AG10803 (cell line): ENCODE data around the gene LRP5.

Experiments
- DNase-seq: peaks from one replicate; pipeline ENCODE4 v3.0.0; 2010; ENCODE audit warnings: low read depth
- H3K4me3 ChIP-seq: 2 replicates; pipeline ENCODE4 v1.5.1; 2011; ENCODE audit warnings: mild to moderate bottlenecking, low read length, control low read depth
- CTCF ChIP-seq: conservative IDR thresholded peaks from 2 replicates; pipeline ENCODE4 v1.5.1; 2011; ENCODE audit warnings: mild to moderate bottlenecking, low read length, control low read depth, inconsistent platforms

The LRP5 gene

GRCh38 chr11:68332186-68332585 lies 19.8 kb downstream of the LRP5 start:
- DNase-seq = no peak
- TF ChIP-seq CTCF = no peak
- H3K4me3 ChIP-seq = no peak overlapping the region

GRCh38 chr11:68333173-68333572 lies 20.8 kb downstream of the LRP5 start:
- TF ChIP-seq CTCF = no peak
- H3K4me3 ChIP-seq = no peak overlapping the region
- no peak for DNase-seq

GRCh38 chr11:68334923-68335322 lies 22.5 kb downstream of the LRP5 start:
- no peak overlapping the region for H3K4me3 ChIP-seq
- TF ChIP-seq CTCF = no peak
- DNase-seq = no peak

- TF ChIP-seq CTCF = no peak
- H3K4me3 ChIP-seq = no peak overlapping the region
- no peak for DNase-seq
Measured at GRCh38 chr11:68335683-68336082, 23.3 kb downstream of the LRP5 start.

- TF ChIP-seq CTCF = no peak
- DNase-seq = no peak
- no peak overlapping the region for H3K4me3 ChIP-seq
Measured at GRCh38 chr11:68336716-68337115, 24.3 kb downstream of the LRP5 start.

GRCh38 chr11:68337399-68337835 lies 25.0 kb downstream of the LRP5 start:
- DNase-seq = no peak
- no peak overlapping the region for H3K4me3 ChIP-seq
- TF ChIP-seq CTCF = no peak

GRCh38 chr11:68338051-68338780 lies 25.8 kb downstream of the LRP5 start:
- DNase-seq = peak; percentile 71
- no peak for TF ChIP-seq CTCF
- no peak overlapping the region for H3K4me3 ChIP-seq
